ENCODE data around the gene ITFG1. TPM values are rescaled to one million over a fixed set of nuclear protein-coding genes. Genes with fewer than 3 reads are reported as not detected.

Gene ITFG1
- total RNA-seq, 1 experiment from 2014 or later, result 20.0 TPM

- ChIA-PET POLR2A (ENCODE audit: unreplicated experiment) (no interaction called here), CTCF (no interaction called here)
- no peaks in the 10 kb centered on the region for H3K9me3 ChIP-seq (ENCODE audit: low read length)
- no peaks in the 10 kb centered on the region for H4K20me1 ChIP-seq (ENCODE audit: low read length)
- no TSS peak for BruUV-seq (replicated peaks)
- H3K36me3 ChIP-seq (ENCODE audit: low read depth, low read length), result no peaks in the 10 kb centered on the region; the same call in 1 of the 2 replicates
- peak; percentile 61 for DNase-seq
- no peak for ATAC-seq
- TF ChIP-seq CTCF (conservative IDR thresholded peaks at IDR 0.05; ENCODE audit: low read depth, low read length), result no peak
- no peak for TF ChIP-seq EZH2 (IDR thresholded peaks at IDR 0.05; ENCODE audit: low read length, unreplicated experiment)
- TF ChIP-seq EZH2phosphoT487 (IDR thresholded peaks at IDR 0.05; ENCODE audit: borderline replicate concordance, low read length), result no peak
- intact Hi-C loops (cut with micrococcal nuclease), result no loop called here
- no peaks in the 10 kb centered on the region for H3K9me2 ChIP-seq (replicated peaks; ENCODE audit: low read length)
- no peak overlapping the region for H3K4me3 ChIP-seq (ENCODE audit: low read length)
- no peaks in the 10 kb centered on the region for H3K27me3 ChIP-seq (ENCODE audit: low read length)
- no peaks in the 10 kb centered on the region for H3K4me1 ChIP-seq (ENCODE audit: insufficient read depth, low read length)
- H3K79me2 ChIP-seq (ENCODE audit: low read length), result no peaks in the 10 kb centered on the region
- H2AFZ ChIP-seq (ENCODE audit: low read length), result no peak overlapping the region
- H3K9ac ChIP-seq (ENCODE audit: low read length), result no peak overlapping the region
- H3K27ac ChIP-seq (ENCODE audit: low read length), result no peak overlapping the region
- H3F3A ChIP-seq (ENCODE audit: low read length, unreplicated experiment), result no peaks in the 10 kb centered on the region
- no peak overlapping the region for H3K4me2 ChIP-seq (ENCODE audit: low read length)
Observed at GRCh38 chr16:47311738-47312505, 148.9 kb downstream of the ITFG1 start.

GRCh38 chr16:47310792-47311211 lies 150.1 kb downstream of the ITFG1 start:
- H3K4me3 ChIP-seq (ENCODE audit: low read length), result no peak overlapping the region
- CTCF ChIA-PET, result no interaction called here

More at GRCh38 chr16:47310792-47311211, 150.1 kb downstream of the ITFG1 start:
- POLR2A ChIA-PET (ENCODE audit: unreplicated experiment), result no interaction called here
- Histone ChIP-seq H3K27ac (ENCODE audit: low read length) (no peak overlapping the region), H3K36me3 (ENCODE audit: low read depth, low read length) (no peaks in the 10 kb centered on the region; the same call in 1 of the 2 replicates), H2AFZ (ENCODE audit: low read length) (no peak overlapping the region), H3K9me3 (ENCODE audit: low read length) (no peaks in the 10 kb centered on the region), H3K27me3 (ENCODE audit: low read length) (no peaks in the 10 kb centered on the region), H3K4me1 (ENCODE audit: insufficient read depth, low read length) (no peaks in the 10 kb centered on the region), H3K9ac (ENCODE audit: low read length) (no peak overlapping the region), H4K20me1 (ENCODE audit: low read length) (no peaks in the 10 kb centered on the region), H3K4me2 (ENCODE audit: low read length) (no peak overlapping the region), H3K79me2 (ENCODE audit: low read length) (no peaks in the 10 kb centered on the region), H3F3A (ENCODE audit: low read length, unreplicated experiment) (no peaks in the 10 kb centered on the region), H3K9me2 (replicated peaks; ENCODE audit: low read length) (no peaks in the 10 kb centered on the region)
- BruUV-seq (replicated peaks), result no TSS peak
- intact Hi-C loops (cut with micrococcal nuclease), result no loop called here
- DNase-seq (no peak), ATAC-seq (no peak)
- TF ChIP-seq EZH2phosphoT487 (IDR thresholded peaks at IDR 0.05; ENCODE audit: borderline replicate concordance, low read length) (no peak), CTCF (conservative IDR thresholded peaks at IDR 0.05; ENCODE audit: low read depth, low read length) (no peak), EZH2 (IDR thresholded peaks at IDR 0.05; ENCODE audit: low read length, unreplicated experiment) (no peak)

Measured in PC-3 (cell line).